Esophagus muscularis mucosa (tissue), 4 donors: ENCODE data around the gene DAPK1.

Experiments
- CTCF ChIP-seq, 3 experiments: fragments of 200-600 bp in 2 of 3; fragments of 450-650 bp in 1 of 3; sonication (generic) in 2 of 3; IDR thresholded peaks; one replicate each; pipeline ENCODE4 v1.5.1; 2017 to 2019; ENCODE audit warnings: antibody characterized with exemption in 3 of 3, mild to moderate bottlenecking in 2 of 3, moderate library complexity in 1 of 3
- EP300 ChIP-seq: sonication (generic); formaldehyde crosslinking; IDR thresholded peaks from one replicate; pipeline ENCODE4 v1.6.1; 2017; ENCODE audit warnings: antibody characterized with exemption
- POLR2A ChIP-seq: fragments of 450-650 bp; IDR thresholded peaks from one replicate; pipeline ENCODE4 v1.6.1; 2017; ENCODE audit warnings: antibody characterized with exemption, moderate library complexity, mild to moderate bottlenecking, low read depth

GRCh38 chr9:87722393-87723088, 224.9 kb downstream of the DAPK1 start:
- TF ChIP-seq CTCF (IDR thresholded peaks at IDR 0.05) (no peak), EP300 (no peak), POLR2A (no peak)
